Tibial artery (tissue), 4 donors: ENCODE data around the gene SLC2A4.

ENCODE experiments used
- DNase-seq, 2 donors: peaks; one replicate each; pipeline ENCODE4 v3.0.0-alpha.2; 2019
- H3K27ac ChIP-seq, 2 donors: fragments of 200-600 bp; sonication (generic) in 1 of 2; 1 replicate in 1 of 2; 2 replicates in 1 of 2; pipeline ENCODE4 v1.5.1; 2018 to 2019; ENCODE audit warnings: mild to moderate bottlenecking in 1 of 2
- H3K27me3 ChIP-seq, 2 donors: fragments of 200-600 bp; sonication (generic) in 1 of 2; one replicate each; pipeline versions ENCODE4 v1.5.1 to v1.6.0; 2016 to 2019
- H3K36me3 ChIP-seq, 3 donors: fragments of 200-600 bp; sonication (generic) in 2 of 3; one replicate each; pipeline ENCODE4 v1.5.1; 2016 to 2019; ENCODE audit warnings: mild to moderate bottlenecking in 2 of 3
- H3K4me1 ChIP-seq, 4 donors: fragments of 200-600 bp; sonication (generic) in 2 of 4; 1 replicate in 3 of 4; 2 replicates in 1 of 4; pipeline ENCODE4 v1.5.1; 2016 to 2019
- H3K4me3 ChIP-seq, 2 donors: fragments of 200-600 bp; sonication (generic) in 1 of 2; 1 replicate in 1 of 2; 2 replicates in 1 of 2; pipeline ENCODE4 v1.5.1; 2018 to 2019; ENCODE audit warnings: mild to moderate bottlenecking in 2 of 2
- H3K9me3 ChIP-seq, 3 donors: fragments of 200-600 bp; sonication (generic) in 1 of 3; one replicate each; pipeline ENCODE4 v1.5.1; 2016 to 2019
- intact Hi-C: fragments of 100-400 bp; cut with DNase I; formaldehyde crosslinking; loops from one replicate; pipeline ENCODE4 v1.15.0; 2023; ENCODE audit warnings: low total_unique reads
- TF ChIP-seq, protein P1 (sequence below), 2 experiments: fragments of 200-600 bp in 1 of 2; fragments of 450-650 bp in 1 of 2; IDR thresholded peaks; one replicate each; pipeline ENCODE4 v1.5.1; 2017 to 2019; ENCODE audit warnings: antibody characterized with exemption in 2 of 2, mild to moderate bottlenecking in 1 of 2, moderate library complexity in 1 of 2

SLC2A4 gene

DNA sequence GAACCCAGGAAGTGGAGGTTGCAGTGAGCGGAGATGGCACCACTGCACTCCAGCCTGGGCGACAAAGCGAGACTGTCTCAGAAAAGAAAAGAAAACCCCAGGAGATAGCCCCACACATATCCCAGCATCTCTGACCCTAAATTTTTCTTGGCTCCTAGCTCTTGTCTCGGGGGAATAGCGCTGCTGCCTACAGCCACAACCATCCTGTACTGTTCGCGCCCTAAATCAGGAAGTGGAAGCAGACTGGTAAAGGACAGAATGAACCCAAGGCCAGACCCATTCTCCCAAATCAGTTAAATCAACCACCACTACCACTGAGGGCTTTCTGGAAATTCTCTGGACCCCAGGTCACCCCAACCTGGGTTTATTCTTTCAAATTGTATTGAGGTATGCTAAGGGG is 31.7 kb upstream of the SLC2A4 start:
- Histone ChIP-seq H3K4me1 (peaks cover 0 to 40% (median 32%) of the 10 kb centered on the region in 4 donors), H3K4me3 (peak overlapping the region; percentile 94 to 98), H3K36me3 (peaks cover 14 to 30% (median 29%) of the 10 kb centered on the region in 3 donors), H3K27ac (peak overlapping the region in 1 of 2 donors; percentile 100), H3K27me3 (no peaks in the 10 kb centered on the region), H3K9me3 (no peaks in the 10 kb centered on the region)
- intact Hi-C loops = loop anchor here (10.0 kb wide), 2 partner anchors 95 to 315 kb away; partner anchors contain the start of gene SENP3
- TF ChIP-seq, protein P1, sequence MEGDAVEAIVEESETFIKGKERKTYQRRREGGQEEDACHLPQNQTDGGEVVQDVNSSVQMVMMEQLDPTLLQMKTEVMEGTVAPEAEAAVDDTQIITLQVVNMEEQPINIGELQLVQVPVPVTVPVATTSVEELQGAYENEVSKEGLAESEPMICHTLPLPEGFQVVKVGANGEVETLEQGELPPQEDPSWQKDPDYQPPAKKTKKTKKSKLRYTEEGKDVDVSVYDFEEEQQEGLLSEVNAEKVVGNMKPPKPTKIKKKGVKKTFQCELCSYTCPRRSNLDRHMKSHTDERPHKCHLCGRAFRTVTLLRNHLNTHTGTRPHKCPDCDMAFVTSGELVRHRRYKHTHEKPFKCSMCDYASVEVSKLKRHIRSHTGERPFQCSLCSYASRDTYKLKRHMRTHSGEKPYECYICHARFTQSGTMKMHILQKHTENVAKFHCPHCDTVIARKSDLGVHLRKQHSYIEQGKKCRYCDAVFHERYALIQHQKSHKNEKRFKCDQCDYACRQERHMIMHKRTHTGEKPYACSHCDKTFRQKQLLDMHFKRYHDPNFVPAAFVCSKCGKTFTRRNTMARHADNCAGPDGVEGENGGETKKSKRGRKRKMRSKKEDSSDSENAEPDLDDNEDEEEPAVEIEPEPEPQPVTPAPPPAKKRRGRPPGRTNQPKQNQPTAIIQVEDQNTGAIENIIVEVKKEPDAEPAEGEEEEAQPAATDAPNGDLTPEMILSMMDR (IDR thresholded peaks at IDR 0.05) = no peak
- no peak for DNase-seq

DNA sequence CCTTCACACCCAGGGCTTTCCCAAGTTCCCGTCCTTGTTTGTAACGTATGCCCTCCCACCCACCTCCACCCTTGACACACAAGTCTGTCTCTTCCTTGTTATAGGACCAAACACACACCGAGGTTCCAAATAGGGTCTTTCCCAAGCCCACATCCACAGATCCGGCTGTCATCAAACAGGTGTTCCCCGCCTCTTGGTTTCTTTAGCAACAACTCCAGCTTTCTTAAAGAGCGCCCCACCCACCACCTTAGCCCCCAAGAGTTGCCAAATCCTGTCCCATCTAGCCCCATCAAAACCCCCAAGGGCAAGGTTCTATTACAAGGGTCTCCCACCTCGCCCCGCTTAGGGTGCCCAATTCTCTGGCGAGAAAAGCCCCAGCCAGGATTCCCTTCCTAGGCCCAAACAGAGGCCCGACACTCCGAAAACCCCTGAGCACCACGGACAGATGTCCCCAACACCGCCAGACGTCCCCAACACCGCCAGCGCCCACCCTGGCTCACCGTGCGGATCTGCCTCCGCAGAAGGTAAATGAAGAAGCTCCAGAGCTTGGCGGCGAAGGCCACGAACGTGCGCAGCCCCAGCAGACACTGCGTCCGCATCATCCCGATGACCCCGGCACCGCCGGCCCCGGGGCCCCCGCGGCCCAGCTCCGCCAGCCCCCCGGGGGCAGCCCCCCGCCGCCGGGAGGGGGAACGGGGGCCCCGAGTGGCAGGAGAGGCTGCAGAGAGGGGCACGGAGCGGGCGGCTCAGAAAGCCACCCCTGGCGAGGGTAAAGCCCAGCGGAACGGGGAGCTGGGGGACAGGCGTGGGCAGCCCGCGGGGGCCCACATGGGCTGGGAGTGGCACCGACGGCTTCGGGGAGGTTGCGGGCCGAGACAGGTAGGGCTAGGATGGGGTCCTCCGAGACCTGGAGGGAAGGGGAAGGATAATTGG is 30.6 kb upstream of the SLC2A4 start:
- peak overlapping the region; percentile 96 to 100 for H3K27ac ChIP-seq
- peaks cover 0 to 40% (median 32%) of the 10 kb centered on the region in 4 donors for H3K4me1 ChIP-seq
- intact Hi-C loops = loop anchor here (10.0 kb wide), 2 partner anchors 94 to 314 kb away; partner anchors contain the start of gene SENP3
- TF ChIP-seq, protein P1 (IDR thresholded peaks at IDR 0.05) = no peak
- no peak for DNase-seq
- peak overlapping the region; percentile 94 to 98 for H3K4me3 ChIP-seq
- no peaks in the 10 kb centered on the region for H3K9me3 ChIP-seq
- H3K36me3 ChIP-seq = peaks cover 22 to 30% (median 30%) of the 10 kb centered on the region in 3 donors
- H3K27me3 ChIP-seq = no peaks in the 10 kb centered on the region

DNA sequence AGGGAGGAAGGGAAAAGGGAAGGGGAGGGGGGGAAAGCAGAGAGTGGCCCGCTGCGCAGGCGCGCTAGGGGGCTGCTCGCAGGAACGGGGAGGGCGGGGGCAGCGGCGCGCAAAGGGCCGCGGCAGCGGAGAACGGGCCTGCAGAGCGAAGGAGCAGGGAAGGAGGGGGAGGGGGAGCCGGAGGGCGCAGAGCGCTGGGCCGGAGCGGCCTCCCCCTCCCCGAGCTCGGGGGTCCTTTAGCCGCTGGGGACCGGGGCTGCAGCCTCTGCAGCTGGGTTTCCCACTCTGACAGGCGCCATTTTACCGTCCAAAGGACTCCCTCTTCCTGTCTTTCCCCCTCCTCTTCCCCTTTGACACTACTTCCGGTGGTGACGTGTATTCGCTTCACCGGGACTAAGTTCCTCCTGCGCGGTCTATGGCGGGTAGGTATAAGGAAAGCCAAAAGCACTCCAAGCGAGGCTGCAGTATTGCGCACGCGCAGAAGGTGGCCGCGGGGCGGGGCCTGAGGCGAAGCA is 29.8 kb upstream of the SLC2A4 start, which contains the start of gene CTDNEP1:
TSS of gene CTDNEP1 (minus strand) at position 74 of the 515 bp plus-strand sequence. CDS start 438 bp downstream, outside the sequence.
- H3K4me1 ChIP-seq = peaks cover 0 to 40% (median 32%) of the 10 kb centered on the region in 4 donors
- peak within 1 kb of the TSS; percentile 94 to 98 for H3K4me3 ChIP-seq
- intact Hi-C loops = loop anchor here (10.0 kb wide), 2 partner anchors 93 to 313 kb away; partner anchors contain the start of gene SENP3
- H3K27ac ChIP-seq = peak within 1 kb of the TSS; percentile 96 to 100
- no peaks in the 10 kb centered on the region for H3K9me3 ChIP-seq
- peak; percentile 98 for DNase-seq
- peaks cover 17 to 30% (median 30%) of the 10 kb centered on the region in 3 donors for H3K36me3 ChIP-seq
- TF ChIP-seq, protein P1 (IDR thresholded peaks at IDR 0.05) = no peak
- H3K27me3 ChIP-seq = no peaks in the 10 kb centered on the region

- Histone ChIP-seq H3K9me3 (no peaks in the 10 kb centered on the region), H3K27me3 (no peaks in the 10 kb centered on the region), H3K4me1 (peaks cover 0 to 40% (median 32%) of the 10 kb centered on the region in 4 donors), H3K27ac (peak within 1 kb of the TSS; percentile 96 to 100), H3K4me3 (peak within 1 kb of the TSS; percentile 94 to 98), H3K36me3 (peaks cover 22 to 33% (median 32%) of the 10 kb centered on the region in 3 donors)
- peak; percentile 94 to 97 for DNase-seq
- TF ChIP-seq, protein P1 (IDR thresholded peaks at IDR 0.05) = no peak
- intact Hi-C loops = loop anchor here (10.0 kb wide), 2 partner anchors 92 to 312 kb away; partner anchors contain the start of gene SENP3
Observed at GRCh38 chr17:7252176-7253043, 29.1 kb upstream of the SLC2A4 start, which contains the start of gene ELP5. TSS of gene ELP5 (plus strand) at chr17:7252215. CDS start at chr17:7252551, 336 bp downstream.
